Calu3 (cell line): ENCODE results near the gene PRDX6. TPM values are rescaled to one million over a fixed set of nuclear protein-coding genes. Genes with fewer than 3 reads are reported as not detected.

Experiments used
- BruUV-seq: library from RNA; stranded (reverse); fragments of 400-500 nt; replicated peaks from 2 replicates; lab custom pipeline; 2021; lab: Mats Ljungman, UMichigan
- CTCF ChIA-PET: fragments of 300-600 bp; sonication (Branson Sonifier 250); formaldehyde crosslinking; loops from one replicate; lab custom pipeline; 2022; ENCODE audit warnings: antibody characterized with exemption; lab: Charles Lee
- DNase-seq: peaks from one replicate; pipeline ENCODE4 v3.0.0; 2022
- H3K27ac Mint-ChIP-seq: one replicate; pipeline ENCODE4 v1.8.0; 2022; ENCODE audit warnings: mixed read lengths; ENCODE audit not compliant: unreplicated experiment
- H3K27me3 Mint-ChIP-seq: one replicate; pipeline ENCODE4 v1.8.0; 2022; ENCODE audit warnings: mixed read lengths; ENCODE audit not compliant: unreplicated experiment
- H3K36me3 Mint-ChIP-seq: one replicate; pipeline ENCODE4 v1.8.0; 2022; ENCODE audit warnings: mild to moderate bottlenecking, moderate library complexity, mixed read lengths; ENCODE audit not compliant: insufficient read depth, unreplicated experiment
- H3K4me1 Mint-ChIP-seq: one replicate; pipeline ENCODE4 v1.8.0; 2022; ENCODE audit warnings: mild to moderate bottlenecking, low read depth, mixed read lengths; ENCODE audit not compliant: unreplicated experiment
- H3K4me3 Mint-ChIP-seq: one replicate; pipeline ENCODE4 v1.8.0; 2022; ENCODE audit warnings: mild to moderate bottlenecking, low read depth, moderate library complexity, mixed read lengths; ENCODE audit not compliant: unreplicated experiment
- H3K9me3 Mint-ChIP-seq: one replicate; pipeline ENCODE4 v1.8.0; 2022; ENCODE audit warnings: low read depth, mixed read lengths; ENCODE audit not compliant: unreplicated experiment
- CTCF ChIP-seq: fragments of 200-600 bp; IDR thresholded peaks from one replicate; pipeline ENCODE4 v1.8.0; 2022; ENCODE audit warnings: antibody characterized with exemption; ENCODE audit not compliant: unreplicated experiment
- intact Hi-C: fragments of 100-400 bp; cut with micrococcal nuclease; formaldehyde crosslinking; loops from one replicate; pipeline ENCODE4 v1.10.0; 2022; ENCODE audit not compliant: unreplicated experiment
- total RNA-seq: library from RNA; stranded (reverse); gene quantifications from 2 replicates; pipeline ENCODE4 v1.2.3, GENCODE V29; 2022

Gene PRDX6
- total RNA-seq, 1 experiment from 2014 or later, result 360 TPM

GRCh38 chr1:173523329-173523728 is 46.2 kb downstream of the PRDX6 start:
- Mint-ChIP-seq H3K9me3 (no peaks in the 10 kb centered on the region), H3K4me1 (peaks cover 11% of the 10 kb centered on the region), H3K27me3 (no peaks in the 10 kb centered on the region)

GRCh38 chr1:173525926-173526325 is 48.8 kb downstream of the PRDX6 start:
- intact Hi-C loops, result no loop called here
- DNase-seq, result no peak
- H3K9me3 Mint-ChIP-seq, result no peaks in the 10 kb centered on the region
- no peak for TF ChIP-seq CTCF
- no peak overlapping the region for H3K4me3 Mint-ChIP-seq
- H3K4me1 Mint-ChIP-seq, result peaks cover 3% of the 10 kb centered on the region
- CTCF ChIA-PET, result no interaction called here
- no TSS peak for BruUV-seq
- H3K36me3 Mint-ChIP-seq, result peaks cover 1% of the 10 kb centered on the region
- no peaks in the 10 kb centered on the region for H3K27me3 Mint-ChIP-seq
- no peak overlapping the region for H3K27ac Mint-ChIP-seq

More at GRCh38 chr1:173523329-173523728, 46.2 kb downstream of the PRDX6 start:
- DNase-seq, result no peak
- H3K4me3 Mint-ChIP-seq, result no peak overlapping the region
- no TSS peak for BruUV-seq
- CTCF ChIA-PET, result no interaction called here
- H3K36me3 Mint-ChIP-seq, result peaks cover 5% of the 10 kb centered on the region
- intact Hi-C loops, result no loop called here
- no peak for TF ChIP-seq CTCF
- no peak overlapping the region for H3K27ac Mint-ChIP-seq

GRCh38 chr1:173527151-173527826 is 50.2 kb downstream of the PRDX6 start:
- Mint-ChIP-seq H3K4me1 (peaks cover 6% of the 10 kb centered on the region), H3K36me3 (no peaks in the 10 kb centered on the region), H3K9me3 (no peaks in the 10 kb centered on the region), H3K27ac (no peak overlapping the region), H3K27me3 (no peaks in the 10 kb centered on the region), H3K4me3 (no peak overlapping the region)
- no peak for TF ChIP-seq CTCF
- BruUV-seq, result no TSS peak
- CTCF ChIA-PET, result interaction anchor here (0.5 kb wide), 1 partner anchor 410 kb away, joined by 4 read pairs; no protein-coding TSS in a partner anchor
- intact Hi-C loops, result no loop called here
- no peak for DNase-seq

GRCh38 chr1:173529106-173529505 is 52.0 kb downstream of the PRDX6 start:
- Mint-ChIP-seq H3K27me3 (no peaks in the 10 kb centered on the region), H3K9me3 (no peaks in the 10 kb centered on the region), H3K4me3 (no peak overlapping the region), H3K36me3 (no peaks in the 10 kb centered on the region), H3K27ac (no peak overlapping the region), H3K4me1 (peaks cover 11% of the 10 kb centered on the region)
- intact Hi-C loops, result no loop called here
- no peak for TF ChIP-seq CTCF
- CTCF ChIA-PET, result no interaction called here
- BruUV-seq, result no TSS peak
- no peak for DNase-seq
